Karpas-422 (cell line): Measurements from ENCODE around the gene ASXL1. TPM values are rescaled to one million over a fixed set of nuclear protein-coding genes. Genes with fewer than 3 reads are reported as not detected.

Experiments
- DNase-seq: peaks from one replicate; pipeline ENCODE4 v3.0.0-alpha.2; 2015
- H2AFZ ChIP-seq: fragments of 200-600 bp; sonication (generic); 2 replicates; pipeline ENCODE4 v1.6.1; 2014; ENCODE audit warnings: antibody characterized with exemption, low read length, mixed read lengths
- H3K27ac ChIP-seq: fragments of 200-600 bp; sonication (generic); 2 replicates; pipeline ENCODE4 v1.5.1; 2014; ENCODE audit warnings: mild to moderate bottlenecking, low read length, moderate library complexity
- H3K27me3 ChIP-seq: fragments of 200-600 bp; sonication (generic); 2 replicates; pipeline ENCODE4 v1.6.1; 2014; ENCODE audit warnings: low read length, mixed read lengths
- H3K36me3 ChIP-seq: fragments of 200-600 bp; sonication (generic); 2 replicates; pipeline ENCODE4 v1.6.1; 2014; ENCODE audit warnings: low read length, mixed read lengths; ENCODE audit not compliant: insufficient read depth
- H3K4me1 ChIP-seq: fragments of 200-600 bp; sonication (generic); 2 replicates; pipeline ENCODE4 v1.6.1; 2014; ENCODE audit warnings: mild to moderate bottlenecking, low read length, mixed read lengths
- H3K4me2 ChIP-seq: fragments of 200-600 bp; sonication (generic); 2 replicates; pipeline ENCODE4 v1.6.1; 2014; ENCODE audit warnings: low read length, low read depth, mild to moderate bottlenecking; ENCODE audit not compliant: poor library complexity, severe bottlenecking
- H3K4me3 ChIP-seq: fragments of 200-600 bp; sonication (generic); 2 replicates; pipeline ENCODE4 v1.5.1; 2014; ENCODE audit warnings: mild to moderate bottlenecking, antibody characterized with exemption, low read length, mixed read lengths
- H3K79me2 ChIP-seq: fragments of 200-600 bp; sonication (generic); 2 replicates; pipeline ENCODE4 v1.6.1; 2014; ENCODE audit warnings: mild to moderate bottlenecking, low read length, mixed read lengths
- H3K9ac ChIP-seq: fragments of 200-600 bp; sonication (generic); 2 replicates; pipeline ENCODE4 v1.6.0; 2014; ENCODE audit warnings: low read length
- H3K9me2 ChIP-seq: fragments of 200-600 bp; sonication (generic), shearing (Covaris generic); replicated peaks from 2 replicates; pipeline ENCODE4 v1.6.0; 2014; ENCODE audit warnings: mild to moderate bottlenecking, low read length, moderate library complexity; ENCODE audit not compliant: insufficient read depth
- H3K9me3 ChIP-seq: fragments of 300-700, 200-600 bp; sonication (generic); 2 replicates; pipeline ENCODE4 v1.6.1; 2014; ENCODE audit warnings: low read length, mixed read lengths
- H4K20me1 ChIP-seq: fragments of 200-600 bp; sonication (generic); 2 replicates; pipeline ENCODE4 v1.6.1; 2014; ENCODE audit warnings: mild to moderate bottlenecking, antibody characterized with exemption, low read length, low read depth; ENCODE audit not compliant: insufficient read depth
- total RNA-seq: library from RNA; depleted of rRNA; stranded (reverse); fragments of >200 nt; shearing (Covaris generic); gene quantifications from 2 replicates; pipeline ENCODE4 v1.2.3, GENCODE V29; 2014; ENCODE audit warnings: low replicate concordance

The ASXL1 gene
- total RNA-seq, 1 experiment from 2014 or later, result 39.9 TPM

GRCh38 chr20:32470025-32470861 lies 112.1 kb downstream of the ASXL1 start:
- no peaks in the 10 kb centered on the region for H3K9me2 ChIP-seq
- no peak overlapping the region for H3K4me3 ChIP-seq
- no peak overlapping the region for H3K4me2 ChIP-seq
- no peak overlapping the region for H3K9ac ChIP-seq
- no peaks in the 10 kb centered on the region for H3K79me2 ChIP-seq
- no peaks in the 10 kb centered on the region for H3K9me3 ChIP-seq
- DNase-seq, result peak; percentile 80
- H3K36me3 ChIP-seq, result no peaks in the 10 kb centered on the region
- H3K4me1 ChIP-seq, result peaks cover 8% of the 10 kb centered on the region
- H2AFZ ChIP-seq, result no peak overlapping the region; the same call in 1 of the 2 replicates
- no peaks in the 10 kb centered on the region for H3K27me3 ChIP-seq
- H3K27ac ChIP-seq, result no peak overlapping the region
- no peaks in the 10 kb centered on the region for H4K20me1 ChIP-seq

DNA sequence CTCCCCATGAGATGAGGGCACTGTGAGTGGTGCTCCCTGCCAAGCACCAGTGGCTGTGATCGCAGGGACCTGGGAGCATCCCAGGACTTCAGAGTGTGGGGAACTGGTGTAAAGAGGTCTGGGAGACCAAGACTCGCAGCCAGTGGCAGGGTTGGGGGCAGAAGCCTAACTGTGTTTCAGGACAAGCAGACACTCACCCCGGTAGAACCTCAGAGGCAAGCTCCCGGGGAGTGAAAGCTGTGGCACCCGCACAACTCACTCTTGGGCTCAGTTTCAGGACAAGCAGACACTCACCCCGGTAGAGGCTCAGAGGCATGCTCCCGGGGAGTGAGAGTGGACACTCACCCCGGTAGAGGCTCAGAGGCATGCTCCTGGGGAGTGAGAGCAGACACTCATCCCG lies 112.8 kb downstream of the ASXL1 start:
- Histone ChIP-seq H3K9me2 (no peaks in the 10 kb centered on the region), H3K27me3 (no peaks in the 10 kb centered on the region), H3K4me1 (peaks cover 9% of the 10 kb centered on the region), H3K27ac (no peak overlapping the region), H3K4me3 (no peak overlapping the region), H3K9me3 (no peaks in the 10 kb centered on the region), H4K20me1 (no peaks in the 10 kb centered on the region), H3K4me2 (no peak overlapping the region), H3K9ac (no peak overlapping the region), H3K79me2 (no peaks in the 10 kb centered on the region), H2AFZ (no peak overlapping the region), H3K36me3 (no peaks in the 10 kb centered on the region)
- no peak for DNase-seq

- no peak overlapping the region for H3K4me3 ChIP-seq
- H3K36me3 ChIP-seq, result no peaks in the 10 kb centered on the region
- no peaks in the 10 kb centered on the region for H3K27me3 ChIP-seq
- no peaks in the 10 kb centered on the region for H3K9me2 ChIP-seq
- no peak overlapping the region for H2AFZ ChIP-seq
- no peak for DNase-seq
- H3K27ac ChIP-seq, result no peak overlapping the region
- H3K9ac ChIP-seq, result no peak overlapping the region
- no peaks in the 10 kb centered on the region for H3K9me3 ChIP-seq
- H3K79me2 ChIP-seq, result no peaks in the 10 kb centered on the region
- H3K4me2 ChIP-seq, result no peak overlapping the region
- H4K20me1 ChIP-seq, result no peaks in the 10 kb centered on the region
- H3K4me1 ChIP-seq, result peaks cover 7% of the 10 kb centered on the region
Observed at GRCh38 chr20:32472581-32473207, 114.6 kb downstream of the ASXL1 start.

DNA sequence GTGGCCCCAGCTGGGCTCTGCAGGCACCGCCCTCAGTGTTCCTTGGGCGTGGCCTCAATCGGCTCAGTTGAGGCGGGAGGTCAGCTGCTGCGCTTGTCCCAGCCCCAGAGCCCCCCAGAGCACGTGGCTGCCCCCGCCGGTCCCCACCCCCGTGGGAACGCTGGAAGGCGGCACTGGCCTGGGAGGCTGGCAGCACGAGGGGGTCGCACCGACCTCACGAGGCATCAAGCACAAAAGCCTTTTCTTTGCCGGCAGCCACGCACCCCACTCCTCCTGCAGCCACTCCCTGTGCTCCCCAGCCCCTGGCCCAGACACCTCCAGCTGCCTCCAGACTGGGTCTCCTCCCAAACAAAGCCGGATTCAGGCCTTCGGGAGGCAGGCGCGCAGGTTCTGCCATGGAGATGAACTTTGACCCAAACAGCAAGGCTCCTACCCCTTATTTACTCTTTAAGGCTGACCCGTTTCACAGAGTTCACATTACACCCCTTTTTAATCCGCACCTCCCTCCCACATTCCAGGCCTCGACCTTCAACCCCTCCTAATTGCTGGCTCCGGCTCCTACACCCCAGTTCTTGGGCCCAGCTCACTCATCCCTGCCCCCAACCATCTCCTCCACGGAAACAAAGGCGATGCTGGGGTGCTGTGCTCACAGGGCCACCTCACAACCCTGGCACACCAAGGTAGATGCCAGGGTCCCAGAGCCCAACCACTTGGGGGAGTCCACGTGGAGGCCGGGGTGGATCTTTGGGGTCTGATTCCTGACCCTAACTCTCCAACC lies 115.3 kb downstream of the ASXL1 start:
- no peaks in the 10 kb centered on the region for H3K9me2 ChIP-seq

GRCh38 chr20:32474009-32474716 lies 116.0 kb downstream of the ASXL1 start:
- Histone ChIP-seq H4K20me1 (no peaks in the 10 kb centered on the region), H3K79me2 (no peaks in the 10 kb centered on the region), H3K27ac (no peak overlapping the region), H3K9ac (no peak overlapping the region), H3K4me1 (peaks cover 4% of the 10 kb centered on the region), H2AFZ (no peak overlapping the region), H3K9me2 (no peaks in the 10 kb centered on the region), H3K4me2 (no peak overlapping the region), H3K9me3 (no peaks in the 10 kb centered on the region), H3K27me3 (no peaks in the 10 kb centered on the region), H3K4me3 (no peak overlapping the region), H3K36me3 (no peaks in the 10 kb centered on the region)
- DNase-seq, result no peak

More for the DNA sequence above, 115.3 kb downstream of the ASXL1 start:
- Histone ChIP-seq H3K4me1 (peaks cover 4% of the 10 kb centered on the region), H3K36me3 (no peaks in the 10 kb centered on the region), H2AFZ (no peak overlapping the region), H3K4me2 (no peak overlapping the region), H3K27me3 (no peaks in the 10 kb centered on the region), H4K20me1 (no peaks in the 10 kb centered on the region), H3K27ac (no peak overlapping the region), H3K9me3 (no peaks in the 10 kb centered on the region), H3K9ac (no peak overlapping the region), H3K79me2 (no peaks in the 10 kb centered on the region), H3K4me3 (no peak overlapping the region)
- no peak for DNase-seq

DNA sequence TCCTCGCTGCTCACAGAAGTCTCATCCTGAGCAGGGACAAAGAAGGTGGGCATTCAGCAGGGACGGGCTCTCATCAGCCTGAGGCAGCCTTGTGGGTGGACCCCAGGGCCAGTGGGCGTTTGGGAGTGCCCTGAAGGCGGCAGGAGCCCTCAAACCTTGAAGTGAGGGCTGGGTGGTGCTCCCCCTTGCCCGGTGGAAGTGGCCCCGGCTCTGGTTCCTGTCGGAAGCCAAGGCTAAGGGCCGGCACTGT lies 116.5 kb downstream of the ASXL1 start:
- Histone ChIP-seq H3K4me3 (no peak overlapping the region), H3K27ac (no peak overlapping the region), H3K79me2 (no peaks in the 10 kb centered on the region), H3K9me2 (no peaks in the 10 kb centered on the region), H3K36me3 (no peaks in the 10 kb centered on the region), H3K9me3 (no peaks in the 10 kb centered on the region), H4K20me1 (no peaks in the 10 kb centered on the region), H3K4me1 (peaks cover 4% of the 10 kb centered on the region), H3K9ac (no peak overlapping the region), H3K27me3 (no peaks in the 10 kb centered on the region), H3K4me2 (no peak overlapping the region), H2AFZ (no peak overlapping the region)
- DNase-seq, result no peak

DNA sequence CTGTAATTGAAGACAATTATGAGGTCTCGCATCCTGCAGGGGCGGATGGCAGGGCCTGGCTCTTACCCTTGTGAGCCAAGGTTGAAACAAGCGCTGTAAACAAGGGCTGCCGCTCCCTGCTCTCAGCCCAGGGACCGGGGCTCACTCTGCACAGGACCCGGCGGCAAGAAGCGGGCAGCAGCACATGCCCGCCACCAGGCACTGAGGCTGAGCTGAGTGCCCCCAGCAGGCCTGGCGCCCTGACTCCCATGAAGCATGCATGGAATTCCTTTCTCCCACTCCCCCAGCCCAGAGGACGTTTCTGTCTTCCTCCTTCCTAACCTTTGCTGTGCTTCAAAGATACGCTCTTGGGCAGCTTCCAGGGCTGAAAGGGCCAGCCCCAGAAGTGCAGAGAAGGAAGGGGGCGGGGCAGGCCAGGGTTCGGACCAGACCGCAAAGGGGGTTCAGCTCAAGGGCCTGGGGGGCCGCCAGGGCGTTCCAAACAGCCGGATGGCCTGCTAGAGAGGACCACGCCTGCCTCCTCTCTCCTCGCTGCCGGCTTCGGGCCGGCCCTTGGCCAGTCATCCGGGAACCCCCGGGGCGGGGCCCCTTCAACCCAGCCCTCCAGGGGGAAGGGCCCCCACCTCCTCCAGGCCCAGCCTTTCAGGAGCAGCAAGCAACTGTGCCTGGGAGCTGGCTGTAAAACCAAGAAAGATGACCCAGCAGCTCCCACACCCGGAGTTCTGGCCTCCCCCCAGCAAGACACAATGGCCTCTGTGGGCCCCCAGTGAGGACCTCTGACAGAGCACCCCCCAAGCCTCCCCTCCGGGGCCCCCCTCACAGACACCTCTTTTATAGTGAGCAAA lies 117.1 kb downstream of the ASXL1 start:
- H3K79me2 ChIP-seq, result no peaks in the 10 kb centered on the region
- peak overlapping the region; percentile 29 for H3K4me2 ChIP-seq
- H4K20me1 ChIP-seq, result no peaks in the 10 kb centered on the region
- H3K4me1 ChIP-seq, result peaks cover 4% of the 10 kb centered on the region
- no peaks in the 10 kb centered on the region for H3K9me3 ChIP-seq
- no peak for DNase-seq
- H3K27me3 ChIP-seq, result no peaks in the 10 kb centered on the region
- H3K36me3 ChIP-seq, result no peaks in the 10 kb centered on the region
- H3K9me2 ChIP-seq, result no peaks in the 10 kb centered on the region
- H2AFZ ChIP-seq, result no peak overlapping the region
- H3K9ac ChIP-seq, result peak overlapping the region; percentile 20; the same call in 1 of the 2 replicates
- no peak overlapping the region for H3K27ac ChIP-seq
- no peak overlapping the region for H3K4me3 ChIP-seq
